PFSK-1 (cell line): ENCODE data around the gene PHF1.

Experiments
- FOXP2 ChIP-seq: optimal IDR thresholded peaks from 2 replicates; pipeline ENCODE3; 2011; ENCODE audit warnings: borderline replicate concordance, control low read depth, inconsistent platforms; ENCODE audit not compliant: insufficient read depth; ENCODE audit errors: extremely low read length, extremely low read depth
- POLR2AphosphoS5 ChIP-seq: IDR thresholded peaks from 2 replicates; pipeline ENCODE4 v1.6.1; 2012; ENCODE audit warnings: low read depth, mild to moderate bottlenecking, control low read depth, low read length, moderate library complexity
- REST ChIP-seq, 2 experiments: IDR thresholded peaks; 2 replicates each; pipeline versions ENCODE4 v1.6.1 to v1.8.0; 2011 to 2012; ENCODE audit warnings: low read depth in 2 of 2, low read length in 2 of 2, control low read depth in 1 of 2, inconsistent platforms in 1 of 2, mild to moderate bottlenecking in 1 of 2, moderate library complexity in 1 of 2; ENCODE audit not compliant: insufficient read depth in 1 of 2
- SIN3A ChIP-seq: IDR thresholded peaks from 2 replicates; pipeline ENCODE4 v1.6.1; 2012; ENCODE audit warnings: mild to moderate bottlenecking, low read length, moderate library complexity, borderline replicate concordance; ENCODE audit not compliant: insufficient read depth
- TAF1 ChIP-seq: IDR thresholded peaks from 2 replicates; pipeline ENCODE4 v1.6.1; 2012; ENCODE audit warnings: low read length, control low read depth, borderline replicate concordance; ENCODE audit not compliant: insufficient read depth

PHF1 gene

DNA sequence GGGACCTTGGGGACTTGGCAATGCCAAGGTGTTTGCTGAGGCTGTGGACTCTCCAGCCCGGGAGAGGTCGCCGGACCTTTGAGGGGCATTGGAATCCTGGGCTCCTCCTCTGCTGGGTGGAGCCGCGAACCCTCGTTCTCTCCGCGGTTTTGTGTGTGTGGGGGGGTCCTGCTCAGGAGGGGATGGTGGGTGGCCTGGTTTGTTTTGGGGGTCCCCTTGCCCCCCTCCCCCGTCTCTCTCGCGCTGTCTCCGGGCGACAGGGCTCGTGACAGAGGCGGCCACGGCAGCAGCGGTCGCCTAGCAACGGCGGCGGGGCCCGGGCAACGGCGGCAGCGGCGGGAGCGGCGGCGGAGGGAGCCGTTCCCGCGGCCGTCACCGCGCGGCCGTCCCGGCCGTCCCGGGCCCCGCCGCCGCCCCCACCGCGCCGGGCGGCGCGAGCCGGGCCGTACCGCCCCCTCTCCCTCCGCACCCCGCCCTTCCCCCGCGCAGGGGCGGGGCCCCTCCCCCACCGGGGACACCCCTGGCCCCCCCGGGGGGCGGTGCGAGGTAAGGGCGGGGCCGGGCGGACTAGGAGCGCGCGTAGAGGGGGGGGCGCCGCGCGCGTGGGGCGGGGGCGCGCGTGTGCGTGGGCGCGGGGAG is 16.9 kb downstream of the PHF1 start:
- TF ChIP-seq SIN3A: 0 out of 2 replicates have a peak, but pooled peaks have one; percentile 51
- no peak for TF ChIP-seq POLR2AphosphoS5
- no peak for TF ChIP-seq REST (IDR thresholded peaks at IDR 0.05; ENCODE audit: insufficient read depth in 1 of 2, low read depth in 2 of 2, low read length in 2 of 2)
- no peak for TF ChIP-seq FOXP2

DNA sequence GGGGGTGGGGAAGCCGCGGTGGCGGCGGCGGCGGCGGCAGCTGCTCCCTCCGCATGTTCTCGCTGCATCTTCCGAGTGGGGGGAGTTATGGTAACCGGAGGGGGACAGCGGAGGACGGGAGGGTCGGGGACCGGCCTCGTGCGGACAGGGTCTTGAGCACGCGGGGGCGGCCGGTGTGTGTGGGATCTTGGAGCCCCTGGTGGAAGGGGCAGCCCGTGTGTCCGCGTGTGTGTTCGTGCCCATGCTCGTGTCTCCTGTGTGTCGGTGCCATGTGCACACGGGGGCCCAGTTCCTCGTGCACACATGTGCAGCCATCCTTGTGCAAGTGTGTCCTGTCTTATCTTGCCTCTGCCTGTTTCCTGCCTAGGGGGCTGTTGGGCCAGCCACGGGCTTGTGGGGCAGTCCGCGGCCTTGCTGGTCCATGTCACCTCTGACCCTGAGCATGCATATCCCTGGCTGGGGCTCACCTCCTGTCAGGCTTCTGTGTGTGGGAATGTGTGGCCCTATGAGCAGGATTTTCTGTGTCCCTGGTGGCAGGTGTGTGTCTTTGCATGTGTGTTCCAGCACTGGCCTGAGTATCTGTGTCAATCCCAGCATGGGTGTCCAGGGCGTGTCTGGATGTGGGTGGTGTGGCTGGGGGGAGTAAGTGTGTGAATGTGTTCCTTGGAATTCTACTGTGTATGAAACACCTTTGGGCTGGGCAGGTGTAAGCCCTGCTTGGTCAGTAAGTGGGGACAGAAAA is 17.6 kb downstream of the PHF1 start:
- TF ChIP-seq SIN3A (no peak), POLR2AphosphoS5 (no peak), TAF1 (no peak), FOXP2 (no peak)

DNA sequence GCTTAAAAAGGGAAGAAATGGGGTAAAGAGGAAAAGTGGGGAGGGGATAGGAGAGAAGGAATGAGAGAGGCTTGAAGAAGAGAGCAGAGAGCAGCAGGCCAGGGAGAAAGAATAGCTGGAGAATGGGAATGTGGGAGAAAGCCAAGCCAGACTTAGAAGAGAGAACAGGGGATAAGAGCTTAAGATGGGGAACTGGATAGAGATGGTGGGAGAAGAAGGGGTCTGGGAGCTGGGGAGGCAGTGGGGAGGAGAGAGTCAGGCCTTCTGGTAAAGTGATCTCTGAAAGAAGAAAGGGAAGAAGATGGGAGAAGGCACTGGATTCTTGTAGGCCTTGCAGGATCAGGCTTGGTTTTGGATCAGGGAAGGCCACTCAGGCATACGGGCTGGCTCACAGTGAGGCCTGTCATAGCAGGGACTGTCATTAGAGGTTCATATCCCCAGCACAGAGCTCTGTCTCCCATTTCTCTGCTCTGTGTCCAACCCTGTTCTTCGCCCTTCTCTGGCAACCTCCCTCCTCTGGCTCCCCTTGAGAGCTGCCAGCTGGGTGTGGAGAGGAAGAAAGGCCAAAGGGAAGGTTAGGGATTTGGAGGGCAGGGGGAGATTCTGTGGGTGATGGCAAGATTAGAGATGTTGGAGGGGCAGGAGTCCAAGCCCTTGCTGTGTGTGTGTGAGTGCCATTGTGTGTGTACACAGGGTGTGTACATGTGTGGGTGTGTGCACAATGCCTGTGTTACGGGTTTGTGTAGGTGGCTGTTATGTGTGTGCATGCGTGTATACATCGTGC is 18.3 kb downstream of the PHF1 start:
- TF ChIP-seq REST (IDR thresholded peaks at IDR 0.05; ENCODE audit: insufficient read depth in 1 of 2, low read depth in 2 of 2, low read length in 2 of 2) (no peak), SIN3A (no peak), POLR2AphosphoS5 (no peak), TAF1 (no peak), FOXP2 (no peak)

DNA sequence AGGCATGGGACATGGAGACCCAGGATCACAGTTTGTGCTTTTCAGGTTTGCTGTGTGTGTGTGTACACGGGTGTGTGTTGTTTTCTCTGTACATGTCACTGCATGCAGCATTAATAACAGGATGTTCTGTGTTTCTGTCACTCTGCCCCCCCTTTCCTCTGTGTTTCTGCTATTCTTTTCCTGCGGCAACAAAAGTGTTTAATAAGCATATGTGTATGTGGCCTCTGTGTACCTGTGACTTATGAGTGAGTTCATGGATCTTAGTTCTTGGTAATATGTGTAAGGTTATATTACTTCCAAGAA is 18.9 kb downstream of the PHF1 start:
- TF ChIP-seq POLR2AphosphoS5 (no peak), TAF1 (no peak), SIN3A (no peak), REST (IDR thresholded peaks at IDR 0.05; ENCODE audit: insufficient read depth in 1 of 2, low read depth in 2 of 2, low read length in 2 of 2) (no peak), FOXP2 (no peak)

DNA sequence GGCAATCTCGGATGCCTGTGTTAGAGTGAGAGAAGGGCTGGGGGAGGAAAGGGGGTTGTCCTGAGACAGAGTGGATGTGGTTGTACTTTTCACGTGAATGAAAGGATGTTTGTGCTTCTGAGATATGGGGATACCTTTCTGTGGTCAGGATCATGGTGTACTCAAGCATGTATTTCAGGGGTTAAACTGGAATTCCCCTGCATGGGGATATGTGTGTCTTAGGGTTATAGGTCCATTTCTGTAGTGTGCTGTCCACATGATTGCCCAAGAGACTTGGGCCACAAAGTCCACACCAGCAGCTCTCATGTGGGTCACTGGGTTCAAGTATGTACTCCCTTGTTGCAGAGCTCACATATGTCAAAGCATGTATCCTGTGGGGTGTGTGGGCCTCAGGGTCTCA is 19.5 kb downstream of the PHF1 start:
- TF ChIP-seq FOXP2 (no peak), REST (IDR thresholded peaks at IDR 0.05; ENCODE audit: insufficient read depth in 1 of 2, low read depth in 2 of 2, low read length in 2 of 2) (no peak), POLR2AphosphoS5 (no peak), TAF1 (no peak), SIN3A (no peak)
